CD4-positive, alpha-beta T cell treated with Interleukin-6 at 100 ng/mL for 8 hours (primary cell): ENCODE measurements around the gene ZNF133.
"Not testable (repeated sequence)": the region's sequence is repeated elsewhere in the genome, so short reads cannot be mapped to it uniquely, and the experiment has no call there.

Experiments used
- DNase-seq: peaks from one replicate; pipeline ENCODE4 v3.0.0-alpha.2; 2020; ENCODE audit warnings: mixed read lengths, low spot score

Gene ZNF133

GRCh38 chr20:18287915-18288748, at the start of gene ZNF133:
TSS of gene ZNF133 (plus strand) at chr20:18288527. CDS start at chr20:18305687, 17,160 bp downstream.
- DNase-seq: peak; percentile 94

GRCh38 chr20:18240997-18241396, 47.3 kb upstream of the ZNF133 start:
- no peak for DNase-seq

- no peak for DNase-seq
Observed at GRCh38 chr20:18243802-18244201, 44.5 kb upstream of the ZNF133 start.

- DNase-seq: not testable (repeated sequence)
Observed at GRCh38 chr20:18248545-18248944, 39.8 kb upstream of the ZNF133 start.

- DNase-seq: no peak
Observed at GRCh38 chr20:18250217-18250616, 38.1 kb upstream of the ZNF133 start.

- DNase-seq: no peak
Observed at GRCh38 chr20:18252597-18253451, 35.5 kb upstream of the ZNF133 start.

- DNase-seq: no peak
Observed at GRCh38 chr20:18254615-18255014, 33.7 kb upstream of the ZNF133 start.

- DNase-seq: no peak
Observed at GRCh38 chr20:18255526-18255925, 32.8 kb upstream of the ZNF133 start.

- no peak for DNase-seq
Observed at GRCh38 chr20:18256440-18257090, 31.8 kb upstream of the ZNF133 start.

GRCh38 chr20:18258126-18258860, 30.0 kb upstream of the ZNF133 start:
- no peak for DNase-seq

GRCh38 chr20:18259730-18260129, 28.6 kb upstream of the ZNF133 start:
- DNase-seq: no peak

- no peak for DNase-seq
Observed at GRCh38 chr20:18263723-18264122, 24.6 kb upstream of the ZNF133 start.

- DNase-seq: no peak
Observed at GRCh38 chr20:18265441-18265840, 22.9 kb upstream of the ZNF133 start.

- no peak for DNase-seq
Observed at GRCh38 chr20:18266282-18266681, 22.0 kb upstream of the ZNF133 start.

GRCh38 chr20:18267815-18268214, 20.5 kb upstream of the ZNF133 start:
- DNase-seq: no peak

GRCh38 chr20:18271160-18271559, 17.2 kb upstream of the ZNF133 start:
- DNase-seq: no peak

GRCh38 chr20:18272451-18272850, 15.9 kb upstream of the ZNF133 start:
- DNase-seq: no peak

- DNase-seq: no peak
Observed at GRCh38 chr20:18273738-18274137, 14.6 kb upstream of the ZNF133 start.

- DNase-seq: not testable (repeated sequence)
Observed at GRCh38 chr20:18275960-18276359, 12.4 kb upstream of the ZNF133 start.

GRCh38 chr20:18276821-18277220, 11.5 kb upstream of the ZNF133 start:
- peak; percentile 51 for DNase-seq

- DNase-seq: no peak
Observed at GRCh38 chr20:18279242-18279641, 9.1 kb upstream of the ZNF133 start.
